Activated CD4-positive, alpha-beta memory T cell treated with anti-CD3 and anti-CD28 coated beads, Interleukin-2, amount 10 ng/mL, durations not matched to agents 7 days and 5 days (primary cell): ENCODE results near the gene OSBPL6. TPM values are rescaled to one million over a fixed set of nuclear protein-coding genes. Genes with fewer than 3 reads are reported as not detected.
"Not testable (repeated sequence)": the region's sequence is repeated elsewhere in the genome, so short reads cannot be mapped to it uniquely, and the experiment has no call there.

Experiments used
- CTCF ChIA-PET: fragments of 350-600 bp; sonication (Branson Sonifier 250); formaldehyde crosslinking; loops from one replicate; lab custom pipeline; 2021; ENCODE audit warnings: antibody characterized with exemption, inconsistent platforms; lab: Charles Lee
- POLR2A ChIA-PET: fragments of 350-600 bp; sonication (Branson Sonifier 250); formaldehyde crosslinking; loops from one replicate; lab custom pipeline; 2021; ENCODE audit warnings: antibody characterized with exemption; lab: Charles Lee
- DNase-seq: peaks from one replicate; pipeline ENCODE4 v3.0.0-alpha.2; 2020
- H3K27ac Mint-ChIP-seq: one replicate; pipeline ENCODE4 v1.8.0; 2021; ENCODE audit warnings: mild to moderate bottlenecking, mixed read lengths
- H3K27me3 Mint-ChIP-seq: one replicate; pipeline ENCODE4 v1.8.0; 2021; ENCODE audit warnings: mixed read lengths
- H3K36me3 Mint-ChIP-seq: one replicate; pipeline ENCODE4 v1.8.0; 2021; ENCODE audit warnings: low read depth, mixed read lengths
- H3K4me1 Mint-ChIP-seq: one replicate; pipeline ENCODE4 v1.8.0; 2021; ENCODE audit warnings: mixed read lengths
- H3K4me3 Mint-ChIP-seq: one replicate; pipeline ENCODE4 v1.8.0; 2021; ENCODE audit warnings: mild to moderate bottlenecking, mixed read lengths
- H3K9me3 Mint-ChIP-seq: one replicate; pipeline ENCODE4 v1.8.0; 2021; ENCODE audit warnings: mixed read lengths
- total RNA-seq, 2 experiments: library from RNA; stranded (reverse); gene quantifications; one replicate each; pipeline ENCODE4 v1.2.3, GENCODE V29; 2021

The OSBPL6 gene
- total RNA-seq, 2 experiments from 2014 or later, result 0.78 to 0.88 TPM

DNA sequence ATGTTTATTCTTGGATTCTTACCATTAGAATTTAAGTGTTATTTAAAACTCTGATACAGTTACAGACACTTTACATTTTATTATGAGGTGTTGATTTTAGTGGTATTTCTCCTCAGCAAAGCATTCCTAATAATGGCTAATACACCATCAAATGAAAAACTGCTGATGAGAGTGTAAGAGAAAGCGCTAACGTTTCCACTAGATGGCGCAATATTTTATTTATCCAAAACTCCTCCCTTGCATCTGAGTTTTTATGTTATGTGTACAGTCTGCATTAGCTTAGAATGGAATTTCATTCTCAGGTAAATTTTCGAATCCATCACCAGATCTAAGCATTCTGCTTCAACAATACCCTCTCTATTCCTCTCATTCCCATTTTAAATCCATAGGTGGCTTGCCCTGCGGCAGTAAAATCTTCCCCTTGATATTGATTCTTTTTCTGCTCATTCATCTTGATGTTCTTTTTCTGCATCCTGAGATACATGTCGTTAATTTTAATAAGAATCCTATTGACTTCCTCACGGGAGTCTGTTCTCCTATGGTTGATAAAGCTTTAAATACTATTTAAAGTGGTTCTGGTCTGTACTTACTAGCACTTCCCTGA is 202.8 kb downstream of the OSBPL6 start:
- Mint-ChIP-seq H3K36me3 (no peaks in the 10 kb centered on the region), H3K27ac (no peak overlapping the region)
- POLR2A ChIA-PET, result interaction anchor here (1.0 to 4.1 kb wide), 5 partner anchors 10 to 126 kb away, joined by 3 to 36 read pairs (median 4); partner anchors contain the start of genes PJVK and PRKRA

DNA sequence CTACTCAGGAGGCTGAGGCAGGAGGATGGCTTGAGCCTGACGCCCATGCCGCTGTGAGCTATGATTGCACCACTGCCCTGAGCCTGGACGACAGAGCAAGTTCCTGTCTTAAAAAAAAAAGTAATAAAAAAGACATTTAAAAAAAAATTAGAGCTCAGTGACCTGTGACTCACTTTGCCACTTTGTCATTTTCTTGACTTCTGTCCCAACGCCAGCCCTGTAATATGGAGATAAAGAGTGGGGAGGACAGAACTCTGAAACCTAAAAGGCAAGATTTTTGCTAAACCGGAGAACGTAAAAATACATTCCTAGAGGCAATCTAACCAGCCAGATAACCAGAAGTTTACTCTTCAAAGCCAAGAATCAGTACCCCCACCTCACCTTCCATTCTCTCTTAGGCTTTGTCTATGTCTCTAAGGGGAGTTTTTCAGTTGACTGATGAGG is 207.7 kb downstream of the OSBPL6 start:
- Mint-ChIP-seq H3K9me3 (no peaks in the 10 kb centered on the region), H3K27me3 (no peaks in the 10 kb centered on the region), H3K36me3 (peaks cover 2% of the 10 kb centered on the region), H3K4me3 (no peak overlapping the region), H3K27ac (no peak overlapping the region), H3K4me1 (peaks cover 46% of the 10 kb centered on the region)
- DNase-seq, result no peak
- CTCF ChIA-PET, result interaction anchor here (14.6 kb wide), 1 partner anchor 14 kb away, joined by 342 read pairs; no protein-coding TSS in a partner anchor
- POLR2A ChIA-PET, result interaction anchor here (6.0 kb wide), 1 partner anchor 12 kb away, joined by 155 read pairs; no protein-coding TSS in a partner anchor

More for the DNA sequence above, 202.8 kb downstream of the OSBPL6 start:
- Mint-ChIP-seq H3K4me3 (no peak overlapping the region), H3K4me1 (peaks cover 10% of the 10 kb centered on the region), H3K9me3 (no peaks in the 10 kb centered on the region), H3K27me3 (peaks cover 12% of the 10 kb centered on the region)
- no peak for DNase-seq
- CTCF ChIA-PET, result interaction anchor here (1.0 to 14.6 kb wide), 8 partner anchors 8 to 285 kb away, joined by 3 to 342 read pairs (median 4); partner anchors contain the start of genes PJVK, PRKRA and RBM45

DNA sequence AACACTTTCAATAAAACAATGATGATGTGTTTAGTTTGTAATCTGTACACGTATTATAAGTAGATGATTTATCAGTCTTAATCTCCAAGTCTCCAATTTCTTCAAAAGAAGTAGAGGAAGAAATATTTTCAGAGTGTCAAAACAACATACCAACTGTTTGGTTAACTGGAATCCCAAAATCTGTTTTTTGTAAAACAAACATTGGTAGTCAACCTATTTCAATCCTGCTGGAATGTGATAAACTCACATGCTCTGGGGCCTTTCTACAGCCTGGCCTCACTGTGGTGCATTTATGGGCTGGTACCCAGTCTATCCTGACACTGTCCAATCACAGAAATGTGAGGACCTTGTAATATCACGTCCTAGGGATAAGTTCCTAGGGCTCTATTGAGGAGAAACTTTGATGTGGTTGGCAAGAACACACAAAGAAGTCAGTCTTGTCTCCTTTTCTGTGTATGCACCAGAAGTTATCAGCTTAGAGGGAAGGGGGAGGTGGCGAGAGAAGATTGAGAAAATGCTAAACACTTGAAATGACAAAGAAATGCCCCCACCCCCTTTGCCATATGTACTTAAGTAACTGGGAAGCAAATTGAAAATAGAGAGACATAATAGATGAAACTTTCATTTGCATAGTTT is 209.5 kb downstream of the OSBPL6 start:
- Mint-ChIP-seq H3K36me3 (peaks cover 4% of the 10 kb centered on the region), H3K9me3 (no peaks in the 10 kb centered on the region), H3K4me1 (peaks cover 43% of the 10 kb centered on the region), H3K27ac (peak overlapping the region; percentile 93), H3K27me3 (no peaks in the 10 kb centered on the region), H3K4me3 (peak overlapping the region; percentile 48)
- DNase-seq, result no peak
- ChIA-PET CTCF (interaction anchor here (1.0 to 14.6 kb wide), 3 partner anchors 8 to 266 kb away, joined by 3 to 342 read pairs (median 24); no protein-coding TSS in a partner anchor), POLR2A (interaction anchor here (0.6 to 6.0 kb wide), 3 partner anchors 10 to 46 kb away, joined by 4 to 155 read pairs (median 23); partner anchors contain the start of genes PJVK and PRKRA)

GRCh38 chr2:178404368-178404767 is 210.1 kb downstream of the OSBPL6 start:
- H3K36me3 Mint-ChIP-seq, result peaks cover 4% of the 10 kb centered on the region
- POLR2A ChIA-PET, result interaction anchor here (0.6 to 6.0 kb wide), 4 partner anchors 10 to 126 kb away, joined by 3 to 155 read pairs (median 14); partner anchors contain the start of genes PJVK and PRKRA
- peak overlapping the region; percentile 93 for H3K27ac Mint-ChIP-seq

DNA sequence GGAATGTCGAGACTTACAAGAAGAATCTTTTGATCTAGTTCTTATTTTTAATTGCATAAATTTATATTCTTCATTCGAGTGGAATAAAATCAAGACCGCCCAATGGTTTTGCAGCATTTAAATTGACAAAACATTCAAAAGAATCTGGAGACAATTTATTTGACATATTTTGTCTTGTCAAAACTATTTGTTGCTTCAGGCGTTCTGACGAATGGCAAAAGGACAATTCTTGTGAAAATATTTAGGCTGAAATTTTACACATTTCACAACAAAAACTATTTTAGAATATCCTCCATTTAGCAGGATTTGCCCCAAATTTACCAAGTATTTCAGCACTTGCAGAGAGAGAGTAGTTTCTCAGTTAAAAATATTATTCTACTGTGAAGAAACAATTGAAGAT is 214.9 kb downstream of the OSBPL6 start:
- ChIA-PET POLR2A (no interaction called here), CTCF (no interaction called here)
- H3K9me3 Mint-ChIP-seq, result no peaks in the 10 kb centered on the region
- H3K27ac Mint-ChIP-seq, result no peak overlapping the region
- H3K27me3 Mint-ChIP-seq, result peaks cover 3% of the 10 kb centered on the region
- no peak overlapping the region for H3K4me3 Mint-ChIP-seq
- H3K4me1 Mint-ChIP-seq, result peaks cover 51% of the 10 kb centered on the region
- DNase-seq, result no peak
- H3K36me3 Mint-ChIP-seq, result peaks cover 7% of the 10 kb centered on the region

More at GRCh38 chr2:178404368-178404767, 210.1 kb downstream of the OSBPL6 start:
- Mint-ChIP-seq H3K27me3 (no peaks in the 10 kb centered on the region), H3K4me1 (peaks cover 43% of the 10 kb centered on the region), H3K9me3 (no peaks in the 10 kb centered on the region), H3K4me3 (peak overlapping the region; percentile 48)
- DNase-seq, result peak; percentile 81
- CTCF ChIA-PET, result interaction anchor here (0.8 to 14.6 kb wide), 6 partner anchors 9 to 267 kb away, joined by 3 to 342 read pairs (median 5); partner anchors contain the start of genes PJVK and PRKRA

DNA sequence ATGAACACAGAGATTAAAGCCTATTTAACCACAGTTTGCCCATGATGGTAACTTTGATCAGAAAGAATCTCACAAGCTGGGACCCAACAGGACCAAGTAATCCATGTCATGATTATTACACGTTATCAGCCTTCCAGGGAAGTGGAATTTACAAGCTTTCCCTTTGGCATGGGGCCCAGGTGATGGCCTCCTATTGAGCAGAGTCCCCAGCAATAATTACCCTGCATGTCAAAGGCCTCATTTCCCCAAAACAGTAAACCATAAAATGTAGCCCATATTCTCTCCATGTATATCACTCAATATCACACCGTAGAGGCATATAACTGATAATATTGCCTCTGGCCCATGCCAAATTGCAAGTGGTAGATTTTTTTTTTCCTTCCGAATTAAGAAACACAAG is 217.7 kb downstream of the OSBPL6 start:
- Mint-ChIP-seq H3K9me3 (no peaks in the 10 kb centered on the region), H3K36me3 (peaks cover 17% of the 10 kb centered on the region), H3K4me3 (no peak overlapping the region), H3K27ac (no peak overlapping the region), H3K4me1 (peaks cover 51% of the 10 kb centered on the region), H3K27me3 (peaks cover 3% of the 10 kb centered on the region)
- no peak for DNase-seq
- POLR2A ChIA-PET, result interaction anchor here (1.1 to 4.9 kb wide), 6 partner anchors 8 to 299 kb away, joined by 3 to 155 read pairs (median 30); partner anchors contain the start of genes PJVK, PRKRA and RBM45
- CTCF ChIA-PET, result interaction anchor here (0.6 to 10.1 kb wide), 4 partner anchors 12 to 299 kb away, joined by 3 to 342 read pairs (median 26); partner anchors contain the start of gene RBM45

- DNase-seq, H3K27ac Mint-ChIP-seq, H3K9me3 Mint-ChIP-seq, H3K27me3 Mint-ChIP-seq: not testable (repeated sequence)
- POLR2A ChIA-PET, result interaction anchor here (1.2 to 4.9 kb wide), 7 partner anchors 9 to 299 kb away, joined by 3 to 155 read pairs (median 25); partner anchors contain the start of genes PJVK, PRKRA and RBM45
- Mint-ChIP-seq H3K4me3 (peak overlapping the region; percentile 79), H3K4me1 (peaks cover 54% of the 10 kb centered on the region), H3K36me3 (peaks cover 16% of the 10 kb centered on the region)
- CTCF ChIA-PET, result interaction anchor here (1.1 to 10.1 kb wide), 3 partner anchors 12 to 300 kb away, joined by 3 to 342 read pairs (median 49); partner anchors contain the start of gene RBM45
These were observed 218.1 kb downstream of the OSBPL6 start for GRCh38 chr2:178412453-178412852.

- H3K4me1 Mint-ChIP-seq, result peaks cover 57% of the 10 kb centered on the region
- POLR2A ChIA-PET, result interaction anchor here (1.0 to 4.9 kb wide), 13 partner anchors 10 to 300 kb away, joined by 3 to 155 read pairs (median 6); partner anchors contain the start of genes FKBP7, PJVK, PRKRA and RBM45
- peaks cover 3% of the 10 kb centered on the region for H3K27me3 Mint-ChIP-seq
- H3K36me3 Mint-ChIP-seq, result peaks cover 16% of the 10 kb centered on the region
- H3K27ac Mint-ChIP-seq, result peak overlapping the region; percentile 86
- peak; percentile 84 for DNase-seq
- H3K4me3 Mint-ChIP-seq, result peak overlapping the region; percentile 79
- CTCF ChIA-PET, result interaction anchor here (1.2 to 10.1 kb wide), 18 partner anchors 10 to 301 kb away, joined by 3 to 342 read pairs (median 10); partner anchors contain the start of genes PJVK, PRKRA and RBM45
- H3K9me3 Mint-ChIP-seq, result no peaks in the 10 kb centered on the region
These were observed 219.4 kb downstream of the OSBPL6 start for GRCh38 chr2:178413472-178414265.

DNA sequence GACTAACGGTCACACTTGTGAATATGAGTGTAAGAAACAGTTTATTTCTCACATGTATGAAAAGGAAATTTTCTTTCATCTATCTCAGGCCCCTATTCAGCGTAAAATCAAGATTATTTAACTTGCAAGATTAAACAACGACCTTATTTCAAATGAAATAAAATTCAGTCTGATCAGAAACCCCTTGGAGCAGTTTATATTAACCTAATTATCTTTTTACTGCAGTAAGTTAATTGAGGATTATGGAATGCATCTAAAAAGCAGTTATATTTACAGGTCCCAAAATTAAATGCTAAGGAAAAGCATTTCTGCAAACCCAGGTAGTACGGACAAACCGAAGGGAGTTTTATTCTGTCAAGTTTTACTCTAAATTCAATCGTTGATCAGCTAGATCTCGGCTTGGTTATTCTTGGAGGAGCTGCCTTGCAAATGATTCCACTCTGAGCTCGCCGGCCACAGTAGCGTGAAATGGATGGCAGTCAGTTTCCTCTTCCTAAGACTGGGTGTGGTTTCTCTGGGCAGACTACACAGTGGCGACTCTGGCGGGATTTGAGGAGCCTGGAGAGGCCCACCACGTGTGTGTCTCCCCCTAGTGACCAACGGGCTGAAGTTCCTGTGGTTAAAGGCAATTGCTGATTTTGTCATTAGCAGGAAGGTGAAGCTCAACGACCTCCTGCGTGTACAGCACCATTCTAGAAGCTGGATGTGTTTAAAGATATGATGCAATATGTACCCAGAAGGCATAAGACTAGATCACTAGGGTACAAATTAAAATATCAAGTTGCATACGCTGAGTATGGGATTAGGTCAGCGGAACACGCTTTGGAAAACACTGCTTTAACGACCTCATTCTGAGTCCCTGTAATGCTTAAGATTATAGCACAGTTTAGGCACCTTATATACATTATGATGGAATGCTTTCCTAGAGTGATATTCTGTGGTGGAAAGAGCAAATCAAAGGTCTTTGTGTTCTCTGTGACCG is 220.2 kb downstream of the OSBPL6 start:
- peaks cover 64% of the 10 kb centered on the region for H3K4me1 Mint-ChIP-seq
- ChIA-PET CTCF (interaction anchor here (0.6 to 10.1 kb wide), 30 partner anchors 9 to 302 kb away, joined by 3 to 342 read pairs (median 5); partner anchors contain the start of genes PJVK, PRKRA and RBM45), POLR2A (interaction anchor here (0.6 to 4.9 kb wide), 17 partner anchors 9 to 301 kb away, joined by 3 to 155 read pairs (median 5); partner anchors contain the start of genes FKBP7, PJVK, PRKRA and RBM45)
- H3K27me3 Mint-ChIP-seq, result peaks cover 3% of the 10 kb centered on the region
- peak overlapping the region; percentile 79 for H3K4me3 Mint-ChIP-seq
- peak; percentile 89 for DNase-seq
- H3K36me3 Mint-ChIP-seq, result peaks cover 19% of the 10 kb centered on the region
- peak overlapping the region; percentile 86 for H3K27ac Mint-ChIP-seq
- H3K9me3 Mint-ChIP-seq, result no peaks in the 10 kb centered on the region

- CTCF ChIA-PET, result interaction anchor here (1.8 to 10.1 kb wide), 5 partner anchors 15 to 303 kb away, joined by 8 to 342 read pairs (median 15); partner anchors contain the start of gene RBM45
- peaks cover 62% of the 10 kb centered on the region for H3K4me1 Mint-ChIP-seq
- H3K27me3 Mint-ChIP-seq, result no peaks in the 10 kb centered on the region
- peaks cover 27% of the 10 kb centered on the region for H3K36me3 Mint-ChIP-seq
- DNase-seq, result no peak
- no peak overlapping the region for H3K4me3 Mint-ChIP-seq
- H3K27ac Mint-ChIP-seq, result no peak overlapping the region
- POLR2A ChIA-PET, result interaction anchor here (1.6 to 4.9 kb wide), 3 partner anchors 12 to 34 kb away, joined by 5 to 155 read pairs (median 78); partner anchors contain the start of genes PJVK and PRKRA
- no peaks in the 10 kb centered on the region for H3K9me3 Mint-ChIP-seq
These were observed 221.7 kb downstream of the OSBPL6 start for GRCh38 chr2:178415979-178416378.
